ENCODE results near the gene REXO4. TPM values are rescaled to one million over a fixed set of nuclear protein-coding genes. Genes with fewer than 3 reads are reported as not detected.
"Not testable (repeated sequence)": the region's sequence is repeated elsewhere in the genome, so short reads cannot be mapped to it uniquely, and the experiment has no call there.

REXO4 gene
- total RNA-seq, 1 donor from 2014 or later, result 14.6 TPM

GRCh38 chr9:133394687-133395271, 23.0 kb downstream of the REXO4 start:
- no peak overlapping the region for H3K4me3 ChIP-seq (ENCODE audit: low read length in 3 of 3)
- H3K4me1 ChIP-seq (ENCODE audit: control insufficient read depth in 3 of 3, insufficient read depth in 3 of 3, low read length in 3 of 3), result no peaks in the 10 kb centered on the region
- H3K9me3 ChIP-seq (ENCODE audit: control insufficient read depth in 3 of 3, low read length in 3 of 3), result no peaks in the 10 kb centered on the region
- H3K9ac ChIP-seq (ENCODE audit: low read depth in 1 of 3, low read length in 3 of 3), result no peak overlapping the region
- no peak overlapping the region for H3K27ac ChIP-seq (ENCODE audit: low read depth, low read length)
- no peaks in the 10 kb centered on the region for H3K36me3 ChIP-seq (ENCODE audit: control insufficient read depth in 3 of 3, insufficient read depth in 3 of 3, low read length in 3 of 3)
- H3K27me3 ChIP-seq (ENCODE audit: control insufficient read depth in 3 of 3, insufficient read depth in 3 of 3, low read length in 3 of 3), result peaks cover 28 to 49% (median 42%) of the 10 kb centered on the region in 3 donors

- Histone ChIP-seq H3K27ac (ENCODE audit: low read depth, low read length) (no peak overlapping the region), H3K36me3 (ENCODE audit: control insufficient read depth in 3 of 3, insufficient read depth in 3 of 3, low read length in 3 of 3) (no peaks in the 10 kb centered on the region), H3K4me1 (ENCODE audit: control insufficient read depth in 3 of 3, insufficient read depth in 3 of 3, low read length in 3 of 3) (no peaks in the 10 kb centered on the region), H3K4me3 (ENCODE audit: low read length in 3 of 3) (no peak overlapping the region), H3K27me3 (ENCODE audit: control insufficient read depth in 3 of 3, insufficient read depth in 3 of 3, low read length in 3 of 3) (peaks cover 29 to 52% (median 48%) of the 10 kb centered on the region in 3 donors), H3K9ac (ENCODE audit: low read depth in 1 of 3, low read length in 3 of 3) (no peak overlapping the region), H3K9me3 (ENCODE audit: control insufficient read depth in 3 of 3, low read length in 3 of 3) (no peaks in the 10 kb centered on the region)
Observed at GRCh38 chr9:133393399-133393798, 24.4 kb downstream of the REXO4 start.

GRCh38 chr9:133392308-133392707, 25.5 kb downstream of the REXO4 start:
- not testable (repeated sequence) for H3K36me3 ChIP-seq (ENCODE audit: control insufficient read depth in 3 of 3, insufficient read depth in 3 of 3, low read length in 3 of 3); H3K4me1 ChIP-seq (ENCODE audit: control insufficient read depth in 3 of 3, insufficient read depth in 3 of 3, low read length in 3 of 3); H3K27ac ChIP-seq (ENCODE audit: low read depth, low read length); H3K9ac ChIP-seq (ENCODE audit: low read depth in 1 of 3, low read length in 3 of 3); H3K4me3 ChIP-seq (ENCODE audit: low read length in 3 of 3); H3K9me3 ChIP-seq (ENCODE audit: control insufficient read depth in 3 of 3, low read length in 3 of 3)
- H3K27me3 ChIP-seq (ENCODE audit: control insufficient read depth in 3 of 3, insufficient read depth in 3 of 3, low read length in 3 of 3), result peaks cover 29 to 46% (median 42%) of the 10 kb centered on the region in 3 donors

- H3K9me3 ChIP-seq (ENCODE audit: control insufficient read depth in 3 of 3, low read length in 3 of 3), result not testable (repeated sequence)
- peaks cover 29 to 38% (median 35%) of the 10 kb centered on the region in 3 donors for H3K27me3 ChIP-seq (ENCODE audit: control insufficient read depth in 3 of 3, insufficient read depth in 3 of 3, low read length in 3 of 3)
Observed at GRCh38 chr9:133391449-133391848, 26.4 kb downstream of the REXO4 start.

GRCh38 chr9:133390713-133391112, 27.1 kb downstream of the REXO4 start:
- Histone ChIP-seq H3K27ac (ENCODE audit: low read depth, low read length) (no peak overlapping the region), H3K9me3 (ENCODE audit: control insufficient read depth in 3 of 3, low read length in 3 of 3) (no peaks in the 10 kb centered on the region), H3K4me1 (ENCODE audit: control insufficient read depth in 3 of 3, insufficient read depth in 3 of 3, low read length in 3 of 3) (no peaks in the 10 kb centered on the region), H3K9ac (ENCODE audit: low read depth in 1 of 3, low read length in 3 of 3) (no peak overlapping the region), H3K4me3 (ENCODE audit: low read length in 3 of 3) (no peak overlapping the region), H3K36me3 (ENCODE audit: control insufficient read depth in 3 of 3, insufficient read depth in 3 of 3, low read length in 3 of 3) (no peaks in the 10 kb centered on the region), H3K27me3 (ENCODE audit: control insufficient read depth in 3 of 3, insufficient read depth in 3 of 3, low read length in 3 of 3) (peaks cover 29 to 37% (median 33%) of the 10 kb centered on the region in 3 donors)

More at GRCh38 chr9:133391449-133391848, 26.4 kb downstream of the REXO4 start:
- H3K36me3 ChIP-seq (ENCODE audit: control insufficient read depth in 3 of 3, insufficient read depth in 3 of 3, low read length in 3 of 3); H3K4me1 ChIP-seq (ENCODE audit: control insufficient read depth in 3 of 3, insufficient read depth in 3 of 3, low read length in 3 of 3); H3K4me3 ChIP-seq (ENCODE audit: low read length in 3 of 3); H3K9ac ChIP-seq (ENCODE audit: low read depth in 1 of 3, low read length in 3 of 3); H3K27ac ChIP-seq (ENCODE audit: low read depth, low read length): not testable (repeated sequence)

- Histone ChIP-seq H3K27me3 (ENCODE audit: control insufficient read depth in 3 of 3, insufficient read depth in 3 of 3, low read length in 3 of 3) (peaks cover 18 to 25% (median 24%) of the 10 kb centered on the region in 3 donors), H3K4me3 (ENCODE audit: low read length in 3 of 3) (no peak overlapping the region), H3K4me1 (ENCODE audit: control insufficient read depth in 3 of 3, insufficient read depth in 3 of 3, low read length in 3 of 3) (no peaks in the 10 kb centered on the region), H3K9ac (ENCODE audit: low read depth in 1 of 3, low read length in 3 of 3) (no peak overlapping the region), H3K27ac (ENCODE audit: low read depth, low read length) (no peak overlapping the region), H3K9me3 (ENCODE audit: control insufficient read depth in 3 of 3, low read length in 3 of 3) (no peaks in the 10 kb centered on the region), H3K36me3 (ENCODE audit: control insufficient read depth in 3 of 3, insufficient read depth in 3 of 3, low read length in 3 of 3) (no peaks in the 10 kb centered on the region)
Observed at GRCh38 chr9:133389562-133389961, 28.2 kb downstream of the REXO4 start.

- H3K27me3 ChIP-seq (ENCODE audit: control insufficient read depth in 3 of 3, insufficient read depth in 3 of 3, low read length in 3 of 3), result peaks cover 13 to 21% (median 19%) of the 10 kb centered on the region in 3 donors
- no peaks in the 10 kb centered on the region for H3K4me1 ChIP-seq (ENCODE audit: control insufficient read depth in 3 of 3, insufficient read depth in 3 of 3, low read length in 3 of 3)
- no peak overlapping the region for H3K4me3 ChIP-seq (ENCODE audit: low read length in 3 of 3)
- H3K36me3 ChIP-seq (ENCODE audit: control insufficient read depth in 3 of 3, insufficient read depth in 3 of 3, low read length in 3 of 3), result no peaks in the 10 kb centered on the region
- H3K9ac ChIP-seq (ENCODE audit: low read depth in 1 of 3, low read length in 3 of 3), result no peak overlapping the region
- H3K27ac ChIP-seq (ENCODE audit: low read depth, low read length), result no peak overlapping the region
- H3K9me3 ChIP-seq (ENCODE audit: control insufficient read depth in 3 of 3, low read length in 3 of 3), result no peaks in the 10 kb centered on the region
Observed at GRCh38 chr9:133389025-133389557, 28.7 kb downstream of the REXO4 start.

GRCh38 chr9:133387680-133388079, 30.1 kb downstream of the REXO4 start:
- peaks cover 8 to 14% (median 13%) of the 10 kb centered on the region in 3 donors for H3K27me3 ChIP-seq (ENCODE audit: control insufficient read depth in 3 of 3, insufficient read depth in 3 of 3, low read length in 3 of 3)
- no peaks in the 10 kb centered on the region for H3K4me1 ChIP-seq (ENCODE audit: control insufficient read depth in 3 of 3, insufficient read depth in 3 of 3, low read length in 3 of 3)

GRCh38 chr9:133386338-133386737, 31.5 kb downstream of the REXO4 start:
- H3K9ac ChIP-seq (ENCODE audit: low read depth in 1 of 3, low read length in 3 of 3), result no peak overlapping the region
- H3K4me1 ChIP-seq (ENCODE audit: control insufficient read depth in 3 of 3, insufficient read depth in 3 of 3, low read length in 3 of 3), result no peaks in the 10 kb centered on the region
- no peaks in the 10 kb centered on the region for H3K36me3 ChIP-seq (ENCODE audit: control insufficient read depth in 3 of 3, insufficient read depth in 3 of 3, low read length in 3 of 3)
- H3K27ac ChIP-seq (ENCODE audit: low read depth, low read length), result no peak overlapping the region
- no peaks in the 10 kb centered on the region for H3K9me3 ChIP-seq (ENCODE audit: control insufficient read depth in 3 of 3, low read length in 3 of 3)
- peaks cover 8 to 14% (median 13%) of the 10 kb centered on the region in 3 donors for H3K27me3 ChIP-seq (ENCODE audit: control insufficient read depth in 3 of 3, insufficient read depth in 3 of 3, low read length in 3 of 3)
- no peak overlapping the region for H3K4me3 ChIP-seq (ENCODE audit: low read length in 3 of 3)

More at GRCh38 chr9:133387680-133388079, 30.1 kb downstream of the REXO4 start:
- Histone ChIP-seq H3K27ac (ENCODE audit: low read depth, low read length) (no peak overlapping the region), H3K36me3 (ENCODE audit: control insufficient read depth in 3 of 3, insufficient read depth in 3 of 3, low read length in 3 of 3) (no peaks in the 10 kb centered on the region), H3K9me3 (ENCODE audit: control insufficient read depth in 3 of 3, low read length in 3 of 3) (no peaks in the 10 kb centered on the region), H3K4me3 (ENCODE audit: low read length in 3 of 3) (no peak overlapping the region), H3K9ac (ENCODE audit: low read depth in 1 of 3, low read length in 3 of 3) (no peak overlapping the region)

- Histone ChIP-seq H3K27ac (ENCODE audit: low read depth, low read length) (no peak overlapping the region), H3K27me3 (ENCODE audit: control insufficient read depth in 3 of 3, insufficient read depth in 3 of 3, low read length in 3 of 3) (peaks cover 8 to 10% (median 8%) of the 10 kb centered on the region in 3 donors), H3K4me3 (ENCODE audit: low read length in 3 of 3) (no peak overlapping the region), H3K9me3 (ENCODE audit: control insufficient read depth in 3 of 3, low read length in 3 of 3) (no peaks in the 10 kb centered on the region), H3K36me3 (ENCODE audit: control insufficient read depth in 3 of 3, insufficient read depth in 3 of 3, low read length in 3 of 3) (no peaks in the 10 kb centered on the region), H3K9ac (ENCODE audit: low read depth in 1 of 3, low read length in 3 of 3) (no peak overlapping the region), H3K4me1 (ENCODE audit: control insufficient read depth in 3 of 3, insufficient read depth in 3 of 3, low read length in 3 of 3) (no peaks in the 10 kb centered on the region)
Observed at GRCh38 chr9:133385452-133385851, 32.4 kb downstream of the REXO4 start.

All from skeletal muscle tissue (tissue), 4 donors.